Hematopoietic multipotent progenitor cell (in vitro differentiated cells): Measurements from ENCODE around the gene ATP6V1D. TPM values are rescaled to one million over a fixed set of nuclear protein-coding genes. Genes with fewer than 3 reads are reported as not detected.
"Not testable (repeated sequence)": the region's sequence is repeated elsewhere in the genome, so short reads cannot be mapped to it uniquely, and the experiment has no call there.

Experiments used
- DNase-seq, 3 donors: peaks; one replicate each; pipeline ENCODE4 v3.0.0-alpha.2; 2011 to 2015; ENCODE audit warnings: low read depth in 2 of 3, low spot score in 2 of 3
- total RNA-seq: library from RNA; depleted of rRNA; stranded (reverse); fragments of >200 nt; gene quantifications from one replicate; pipeline ENCODE4 v1.2.3, GENCODE V29; 2012

Gene ATP6V1D
- 18.6 TPM for total RNA-seq

DNA sequence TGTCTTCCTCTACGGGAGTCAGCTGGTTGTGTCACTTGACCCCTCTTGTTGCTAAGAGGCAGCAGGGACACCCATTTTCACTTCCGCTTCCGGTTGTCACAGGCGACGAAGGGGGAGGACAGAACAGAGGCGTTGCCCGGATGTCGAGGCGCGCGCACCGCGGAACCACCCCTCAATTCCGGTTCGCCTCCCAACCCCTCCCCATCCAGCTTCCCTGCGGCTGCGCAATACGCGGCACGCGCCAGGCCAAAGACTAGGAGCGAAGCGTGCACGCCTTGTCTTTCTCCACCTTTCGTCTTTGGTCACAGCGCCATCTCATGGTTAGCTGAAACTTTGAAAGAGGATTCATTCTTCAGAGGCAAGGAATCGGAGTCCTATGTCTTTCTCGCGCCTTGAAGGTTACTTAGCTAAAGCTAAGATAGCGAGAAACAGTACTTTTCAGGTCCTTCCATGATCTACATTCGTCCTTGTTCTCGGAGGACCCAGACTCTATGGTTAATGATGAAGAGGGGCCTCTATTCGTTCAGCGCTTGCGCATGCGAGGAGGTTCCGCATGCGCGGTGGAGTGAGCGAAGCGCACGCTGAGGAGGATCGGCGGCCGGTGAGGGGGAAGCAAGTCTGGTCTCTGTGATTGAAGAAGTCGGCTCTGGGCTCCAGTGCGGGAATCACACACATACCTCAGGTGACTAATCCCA, at the start of gene ATP6V1D, which contains the start of gene EIF2S1:
ATP6V1D (minus strand) TSS at position 30 of the 695 bp plus-strand sequence. CDS start 106 bp downstream, outside the sequence.
EIF2S1 (plus strand) TSS at position 554 of the 695 bp plus-strand sequence. CDS start 4,440 bp downstream, outside the sequence.
- DNase-seq = peak; percentile 98 to 100 (median 99)

GRCh38 chr14:67408122-67408801, 48.7 kb upstream of the ATP6V1D start:
- DNase-seq = not testable (repeated sequence)

GRCh38 chr14:67405771-67406170, 46.2 kb upstream of the ATP6V1D start:
- DNase-seq = no peak

GRCh38 chr14:67400434-67400833, 40.8 kb upstream of the ATP6V1D start:
- no peak for DNase-seq

DNA sequence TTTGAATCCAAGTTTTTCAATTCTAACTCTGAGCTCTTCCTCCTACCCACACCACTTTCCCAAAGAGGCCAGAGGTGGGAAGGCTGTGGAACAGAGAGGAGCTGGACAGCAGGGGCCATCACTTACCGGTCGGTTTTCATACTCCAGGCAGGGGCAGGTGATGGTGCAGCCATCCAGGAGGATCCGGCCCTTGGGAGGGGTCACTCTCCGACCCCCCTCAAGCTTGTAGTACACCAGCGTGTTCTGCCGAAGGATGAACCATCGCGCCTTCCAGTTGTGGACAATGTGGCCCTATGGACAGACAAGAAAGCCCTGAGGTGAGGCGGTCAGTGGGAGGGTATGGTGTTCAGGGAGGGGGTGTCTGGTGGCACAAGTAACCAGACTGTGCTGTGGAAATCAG, 37.9 kb upstream of the ATP6V1D start:
- DNase-seq = no peak

DNA sequence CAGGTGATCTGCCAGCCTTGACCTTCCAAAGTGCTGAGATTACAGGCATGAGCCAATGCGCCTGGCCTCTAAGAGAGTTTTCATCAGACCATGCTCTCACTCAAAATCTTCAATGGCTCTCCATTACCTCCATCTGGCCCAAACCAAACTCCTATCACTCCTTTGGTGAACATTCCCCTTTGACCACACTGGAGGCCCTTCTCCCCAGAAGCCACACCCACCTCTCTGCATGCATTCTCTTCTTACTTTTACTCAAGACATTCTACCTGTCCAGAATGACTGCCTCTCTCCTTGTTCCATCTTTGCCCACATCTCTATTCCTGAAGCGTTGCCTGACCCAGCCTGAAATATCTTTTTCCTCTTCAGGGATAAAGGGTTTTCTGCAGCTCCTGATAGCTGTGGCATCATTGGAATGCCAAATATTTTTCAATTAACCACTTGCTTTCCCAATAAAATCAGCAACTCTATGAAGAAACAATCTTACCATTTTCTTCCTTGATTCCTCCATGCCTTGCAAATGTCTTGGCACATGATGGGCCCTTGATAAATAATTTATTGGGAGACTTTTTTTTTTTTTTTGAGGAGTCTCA, 36.9 kb upstream of the ATP6V1D start:
- DNase-seq = no peak

DNA sequence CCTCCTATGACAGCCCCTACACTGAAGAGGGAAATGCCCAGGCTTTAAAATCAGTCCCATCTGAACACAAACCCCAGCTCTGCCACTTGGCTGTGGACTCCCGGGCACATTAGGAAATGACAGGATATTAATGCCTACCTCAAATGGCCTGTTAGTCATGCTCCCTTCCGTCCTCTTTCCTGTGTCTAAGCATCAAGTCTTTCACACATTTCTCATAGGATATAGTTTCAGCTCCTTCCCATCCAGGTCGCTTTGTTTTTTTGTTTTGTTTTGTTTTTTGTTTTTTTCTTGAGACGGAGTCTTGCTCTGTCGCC, 36.2 kb upstream of the ATP6V1D start:
- no peak for DNase-seq

- no peak for DNase-seq
Observed at GRCh38 chr14:67395086-67395875, 35.7 kb upstream of the ATP6V1D start.

DNA sequence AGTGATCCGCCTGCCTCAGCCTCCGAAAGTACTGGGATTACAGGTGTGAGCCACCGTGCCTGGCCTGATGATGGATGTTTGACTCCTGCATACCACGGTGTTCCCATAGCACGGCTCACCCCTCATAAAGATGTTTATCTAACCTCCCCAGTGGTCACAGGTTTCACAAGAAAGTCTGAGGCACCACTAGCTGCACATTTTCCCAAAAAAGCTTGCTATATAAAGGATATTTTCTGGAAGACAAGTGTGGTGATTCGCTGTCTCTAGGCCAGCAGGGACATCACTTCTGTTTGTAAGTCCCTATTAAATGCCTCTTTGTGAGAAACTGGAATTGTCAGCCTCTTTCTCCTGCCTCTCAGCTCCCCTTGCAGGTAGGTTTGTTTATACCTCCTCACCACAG, 34.1 kb upstream of the ATP6V1D start:
- no peak for DNase-seq

GRCh38 chr14:67392800-67393199, 33.2 kb upstream of the ATP6V1D start:
- DNase-seq = no peak

DNA sequence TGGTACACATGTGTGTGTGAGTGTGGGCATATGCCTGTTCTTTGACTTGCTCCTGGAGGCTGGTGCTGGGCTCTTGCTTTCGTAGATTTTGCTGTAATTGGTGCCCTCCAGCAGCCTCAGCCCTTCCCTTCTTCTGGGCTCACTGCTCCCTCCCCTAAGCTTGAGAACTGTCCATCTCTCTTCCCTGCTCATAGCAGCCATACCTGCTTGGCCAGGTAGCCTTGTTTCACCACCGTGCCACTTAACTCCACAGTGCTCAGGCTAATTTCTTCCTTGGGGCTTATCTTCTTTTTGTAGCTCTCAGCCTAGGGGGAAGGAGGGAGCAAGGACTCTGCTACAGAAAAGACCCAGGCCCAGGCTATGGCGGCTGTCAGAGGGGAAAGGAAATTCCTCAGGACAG, 32.5 kb upstream of the ATP6V1D start:
- no peak for DNase-seq

- peak in 2 of 3 donors; percentile 42 to 68 for DNase-seq
Observed at GRCh38 chr14:67391268-67391667, 31.7 kb upstream of the ATP6V1D start.

DNA sequence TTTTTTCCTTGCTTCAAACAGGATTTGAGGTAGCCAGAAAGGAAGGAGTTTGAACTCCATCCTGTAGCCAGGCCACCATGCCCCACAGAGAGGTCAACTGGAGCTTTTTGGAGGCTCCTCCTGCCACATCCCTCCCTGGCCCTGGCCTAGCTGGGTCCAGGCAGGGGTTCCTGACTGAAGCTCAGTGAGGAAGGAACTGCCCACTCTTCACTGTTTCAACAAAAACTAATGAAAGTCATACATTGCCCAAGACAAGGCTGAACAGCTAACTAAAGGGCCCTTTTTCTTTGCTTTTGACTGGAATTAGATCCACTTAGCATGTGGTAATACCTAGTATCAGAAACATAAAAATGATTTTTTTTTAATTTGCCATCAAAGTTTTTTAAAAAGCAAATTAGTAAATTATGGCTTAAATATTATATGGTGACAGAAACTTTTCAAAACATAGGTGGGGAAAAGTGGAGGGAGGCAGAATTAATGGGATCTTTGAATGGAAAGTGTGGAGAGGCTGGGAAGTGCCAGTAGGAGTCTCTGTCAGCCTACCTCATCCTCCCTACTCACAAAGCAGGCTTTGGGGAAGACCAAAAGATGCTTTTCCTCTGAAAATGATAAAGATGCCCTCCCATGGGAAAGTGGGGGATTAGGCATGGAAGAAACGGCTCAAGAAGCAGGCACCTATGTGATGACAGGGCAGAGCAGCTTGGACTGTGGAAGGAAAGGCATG, 30.4 kb upstream of the ATP6V1D start:
- no peak for DNase-seq

- peak in 2 of 3 donors; percentile 44 to 57 for DNase-seq
Observed at GRCh38 chr14:67389275-67389674, 29.7 kb upstream of the ATP6V1D start.

- no peak for DNase-seq
Observed at GRCh38 chr14:67387195-67387594, 27.6 kb upstream of the ATP6V1D start.

DNA sequence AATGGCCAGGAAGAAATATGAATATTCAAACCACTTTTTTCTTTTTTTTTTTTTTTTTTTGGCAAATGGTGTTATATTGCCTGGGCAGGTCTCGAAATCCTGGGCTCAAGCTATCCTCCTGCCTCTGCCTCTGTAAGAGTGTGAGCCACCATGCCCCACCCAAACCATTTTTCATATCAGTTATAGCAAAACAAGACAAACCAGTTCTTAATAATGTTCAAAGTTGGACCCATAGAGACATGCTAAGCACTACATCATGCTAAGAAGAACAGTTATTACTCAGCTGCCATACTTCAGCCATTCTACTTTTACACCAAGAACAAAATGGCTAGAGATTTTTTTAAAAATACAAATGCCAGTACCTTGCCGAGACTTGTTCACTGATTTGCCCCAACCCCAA, 26.0 kb upstream of the ATP6V1D start:
- DNase-seq = no peak

- no peak for DNase-seq
Observed at GRCh38 chr14:67385120-67385519, 25.5 kb upstream of the ATP6V1D start.

DNA sequence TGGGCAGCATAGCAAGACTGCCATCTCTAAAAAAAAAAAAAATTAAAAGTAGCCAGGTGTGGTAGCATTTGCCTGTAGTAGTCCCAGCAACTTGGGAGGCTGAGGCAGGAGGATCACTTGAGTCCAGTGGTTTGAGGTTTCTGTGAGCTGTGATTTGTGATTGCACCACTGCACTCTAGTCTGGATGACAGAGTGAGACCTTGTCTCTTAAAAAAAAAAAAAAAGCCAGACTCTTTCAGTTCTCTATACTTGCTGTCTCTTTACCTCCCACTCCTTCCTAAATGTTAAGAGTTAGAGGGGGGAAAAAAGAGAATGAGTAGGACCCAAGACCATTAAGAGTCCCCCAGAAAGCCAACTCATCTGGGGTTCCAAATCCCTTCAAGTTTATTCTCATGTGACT, 18.3 kb upstream of the ATP6V1D start:
- no peak for DNase-seq

DNA sequence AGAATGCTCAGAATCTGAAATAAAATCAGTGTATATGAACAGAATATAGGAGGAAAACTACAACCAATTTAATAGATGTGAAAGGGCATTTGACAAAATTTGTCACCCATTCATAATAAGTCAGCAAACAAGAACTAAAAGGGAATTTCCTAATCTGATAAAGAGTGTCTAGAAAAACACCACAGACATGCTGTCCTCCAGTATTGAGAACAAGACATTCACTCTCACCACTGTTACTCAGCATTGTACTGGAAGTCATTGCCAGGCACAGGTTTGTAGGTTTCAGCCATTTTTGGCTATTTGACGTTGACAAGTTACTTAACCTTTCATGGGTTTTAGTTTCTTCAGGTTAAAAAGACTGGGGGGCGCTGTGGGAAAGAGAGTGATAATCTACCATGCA, 13.7 kb upstream of the ATP6V1D start:
- DNase-seq = no peak

DNA sequence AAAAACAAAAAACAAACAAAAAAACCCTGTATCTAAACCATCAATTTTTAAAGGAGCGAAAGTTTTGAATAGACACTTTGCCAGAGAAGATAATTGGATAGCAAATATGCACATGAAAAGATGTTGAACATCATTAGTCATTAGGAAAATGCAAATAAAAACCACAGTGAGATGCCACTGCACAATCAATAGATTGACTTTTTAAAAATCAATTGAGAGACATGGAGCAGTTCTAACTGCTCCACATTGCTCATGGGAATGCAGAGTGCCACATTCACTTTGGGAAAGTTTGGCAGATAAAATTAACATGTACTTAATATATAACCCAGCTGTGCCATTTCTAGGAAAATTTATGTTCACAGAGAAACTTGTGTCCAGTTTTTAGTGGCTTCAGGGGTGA, 13.2 kb upstream of the ATP6V1D start:
- DNase-seq = no peak
